Measurements from ENCODE around the gene RNF168.
A peak's percentile ranks its signal among the peaks of the same experiment; 100 is the strongest.

The RNF168 gene

DNA sequence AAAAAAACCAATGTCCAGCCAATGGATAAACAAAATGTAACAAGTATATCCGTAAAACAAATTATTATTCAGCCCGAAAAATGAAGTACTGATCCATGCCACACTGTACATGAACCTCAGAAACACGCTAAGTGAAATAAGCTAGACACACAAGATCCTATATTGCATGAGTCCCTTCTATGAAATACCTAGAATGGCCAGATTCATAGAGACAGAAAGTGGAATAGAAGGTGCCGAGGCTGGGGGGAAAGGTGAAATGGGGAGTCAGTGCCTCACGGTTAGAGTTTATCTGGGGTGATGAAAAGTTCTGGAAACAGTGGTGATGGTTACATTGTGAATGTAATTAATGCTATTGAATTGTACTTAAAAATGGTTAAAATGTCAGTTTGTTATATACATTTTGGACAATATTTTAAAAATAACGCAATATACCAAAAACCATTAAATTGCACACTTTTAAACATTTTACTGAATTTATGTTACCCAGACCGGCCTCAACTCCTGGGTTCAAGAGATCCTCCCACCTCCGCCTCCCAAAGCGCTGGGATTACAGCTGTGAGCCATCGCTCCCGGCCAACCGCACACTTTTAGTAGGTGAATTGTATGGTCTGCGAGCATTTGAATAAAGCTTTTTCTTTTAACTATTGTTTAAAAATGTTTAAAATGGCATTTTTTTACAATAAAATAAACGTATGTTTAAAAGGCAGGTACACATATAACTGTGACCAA lies 2.1 kb downstream of the RNF168 start:
- in situ Hi-C loops (cut with HindIII; ENCODE audit: low pct_ligation_motif_present, low sequenced_read_pairs) = no loop called here
- TF ChIP-seq, protein P1, sequence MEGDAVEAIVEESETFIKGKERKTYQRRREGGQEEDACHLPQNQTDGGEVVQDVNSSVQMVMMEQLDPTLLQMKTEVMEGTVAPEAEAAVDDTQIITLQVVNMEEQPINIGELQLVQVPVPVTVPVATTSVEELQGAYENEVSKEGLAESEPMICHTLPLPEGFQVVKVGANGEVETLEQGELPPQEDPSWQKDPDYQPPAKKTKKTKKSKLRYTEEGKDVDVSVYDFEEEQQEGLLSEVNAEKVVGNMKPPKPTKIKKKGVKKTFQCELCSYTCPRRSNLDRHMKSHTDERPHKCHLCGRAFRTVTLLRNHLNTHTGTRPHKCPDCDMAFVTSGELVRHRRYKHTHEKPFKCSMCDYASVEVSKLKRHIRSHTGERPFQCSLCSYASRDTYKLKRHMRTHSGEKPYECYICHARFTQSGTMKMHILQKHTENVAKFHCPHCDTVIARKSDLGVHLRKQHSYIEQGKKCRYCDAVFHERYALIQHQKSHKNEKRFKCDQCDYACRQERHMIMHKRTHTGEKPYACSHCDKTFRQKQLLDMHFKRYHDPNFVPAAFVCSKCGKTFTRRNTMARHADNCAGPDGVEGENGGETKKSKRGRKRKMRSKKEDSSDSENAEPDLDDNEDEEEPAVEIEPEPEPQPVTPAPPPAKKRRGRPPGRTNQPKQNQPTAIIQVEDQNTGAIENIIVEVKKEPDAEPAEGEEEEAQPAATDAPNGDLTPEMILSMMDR (IDR thresholded peaks at IDR 0.05; ENCODE audit: low read depth, low read length, missing control alignments) = no peak
- Histone ChIP-seq H3K36me3 (replicated peaks) (peaks cover 1% of the 10 kb centered on the region), H3K4me3 (ENCODE audit: low read depth, low read length) (peak overlapping the region; percentile 81), H3K27me3 (replicated peaks) (no peaks in the 10 kb centered on the region), H3K27ac (peak overlapping the region; percentile 85)
- peak; percentile 32 for DNase-seq

DNA sequence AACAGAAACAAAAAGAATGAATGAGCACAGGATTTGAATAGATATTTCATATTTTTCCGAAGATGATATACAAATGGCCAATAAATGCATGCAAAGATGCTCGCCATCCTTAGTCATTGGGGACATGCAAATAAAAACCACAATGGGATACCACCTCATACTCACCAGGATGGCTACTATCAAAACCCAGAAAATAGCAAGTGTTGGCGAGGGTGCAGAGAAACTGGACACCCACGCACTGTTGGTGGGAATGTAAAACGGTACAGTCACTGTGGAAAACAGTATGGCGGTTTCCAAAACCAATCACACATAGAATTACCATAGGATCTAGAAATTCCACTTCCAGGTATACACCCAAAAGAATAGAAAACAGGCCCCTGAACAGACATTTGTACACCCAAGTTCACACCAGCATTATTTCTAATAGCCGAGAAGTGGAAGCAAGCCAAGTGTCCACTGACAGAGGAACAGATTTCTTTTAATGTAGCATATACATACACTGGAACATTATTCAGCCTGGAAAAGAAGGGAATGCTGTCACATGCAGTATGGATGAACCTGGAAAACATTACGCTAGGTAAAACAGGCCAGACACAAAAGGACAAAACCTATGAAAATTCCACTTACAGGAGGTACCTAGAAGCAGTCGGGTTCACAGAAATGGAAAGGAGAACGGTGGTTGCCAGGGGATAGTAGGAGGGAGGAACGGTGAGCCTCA lies 3.6 kb downstream of the RNF168 start:
- TF ChIP-seq, protein P1 (IDR thresholded peaks at IDR 0.05; ENCODE audit: low read depth, low read length, missing control alignments) = no peak
- peak overlapping the region; percentile 85 for H3K27ac ChIP-seq
- H3K36me3 ChIP-seq (replicated peaks) = peaks cover 3% of the 10 kb centered on the region
- DNase-seq = no peak
- in situ Hi-C loops (cut with HindIII; ENCODE audit: low pct_ligation_motif_present, low sequenced_read_pairs) = no loop called here
- H3K27me3 ChIP-seq (replicated peaks) = no peaks in the 10 kb centered on the region
- H3K4me3 ChIP-seq (ENCODE audit: low read depth, low read length) = peak overlapping the region; percentile 56

DNA sequence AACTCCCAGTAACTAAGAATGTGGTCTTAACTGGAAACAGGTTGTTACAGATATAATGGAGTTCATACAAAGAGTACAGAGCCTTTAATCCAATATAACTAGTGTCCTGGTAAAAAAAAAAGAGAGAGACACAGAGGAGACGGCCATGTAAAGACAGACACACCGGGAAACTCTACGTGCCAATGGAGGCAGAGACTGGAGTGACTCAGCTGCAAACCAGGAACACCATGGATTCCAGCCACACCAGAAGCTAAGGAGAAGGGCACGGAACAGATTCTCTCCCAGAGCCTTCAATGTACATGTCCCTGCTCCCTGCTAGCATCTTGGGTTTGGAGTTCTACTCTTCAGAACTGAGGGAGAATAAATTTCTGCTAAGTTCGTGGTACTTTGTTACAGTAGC lies 4.5 kb downstream of the RNF168 start:
- in situ Hi-C loops (cut with HindIII; ENCODE audit: low pct_ligation_motif_present, low sequenced_read_pairs) = no loop called here
- peaks cover 3% of the 10 kb centered on the region for H3K36me3 ChIP-seq (replicated peaks)
- TF ChIP-seq, protein P1 (IDR thresholded peaks at IDR 0.05; ENCODE audit: low read depth, low read length, missing control alignments) = no peak
- no peak overlapping the region for H3K4me3 ChIP-seq (ENCODE audit: low read depth, low read length)
- no peaks in the 10 kb centered on the region for H3K27me3 ChIP-seq (replicated peaks)
- DNase-seq = peak; percentile 65
- H3K27ac ChIP-seq = peak overlapping the region; percentile 85

DNA sequence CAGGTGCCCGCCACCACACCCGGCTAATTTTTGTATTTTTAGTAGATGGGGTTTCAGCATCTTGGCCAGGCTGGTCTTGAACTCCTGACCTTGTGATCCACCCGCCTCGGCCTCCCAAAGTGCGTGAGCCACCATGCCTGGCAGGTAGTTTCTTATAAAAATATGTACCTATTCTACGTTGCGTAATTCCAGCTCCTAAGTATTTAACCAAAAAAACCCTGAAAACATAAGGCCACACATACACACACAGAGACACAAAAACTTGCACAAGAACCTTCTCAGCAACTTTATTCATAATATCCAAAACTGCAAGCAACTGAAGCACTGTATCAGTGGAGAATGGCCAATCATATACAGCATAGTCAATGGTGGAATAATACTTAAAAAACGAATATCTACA lies 5.3 kb downstream of the RNF168 start:
- no peak for DNase-seq
- Histone ChIP-seq H3K27me3 (replicated peaks) (no peaks in the 10 kb centered on the region), H3K36me3 (replicated peaks) (peaks cover 3% of the 10 kb centered on the region), H3K27ac (peak overlapping the region; percentile 85), H3K4me3 (ENCODE audit: low read depth, low read length) (no peak overlapping the region)
- TF ChIP-seq, protein P1 (IDR thresholded peaks at IDR 0.05; ENCODE audit: low read depth, low read length, missing control alignments) = no peak
- in situ Hi-C loops (cut with HindIII; ENCODE audit: low pct_ligation_motif_present, low sequenced_read_pairs) = no loop called here

DNA sequence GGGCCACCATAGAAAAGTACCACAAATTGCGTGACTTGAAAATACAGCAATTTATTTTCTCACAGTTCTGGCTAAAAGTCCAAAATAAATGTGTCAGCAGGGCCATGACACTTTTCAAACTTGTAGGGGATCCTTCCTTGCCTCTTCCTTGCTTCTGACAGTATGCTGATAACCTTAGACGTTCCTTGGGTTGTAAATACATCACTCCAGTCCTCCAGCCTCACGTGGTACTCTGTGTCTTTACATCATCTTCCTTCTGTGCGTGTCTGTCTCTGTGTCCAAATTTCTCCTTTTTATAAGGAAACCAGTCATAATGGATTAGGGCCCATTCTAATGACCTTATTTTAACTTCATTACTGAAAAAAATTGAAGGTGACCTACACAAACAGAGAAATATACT lies 7.4 kb downstream of the RNF168 start:
- no peaks in the 10 kb centered on the region for H3K27me3 ChIP-seq (replicated peaks)
- no peak for DNase-seq
- H3K36me3 ChIP-seq (replicated peaks) = peaks cover 3% of the 10 kb centered on the region
- H3K4me3 ChIP-seq (ENCODE audit: low read depth, low read length) = no peak overlapping the region
- H3K27ac ChIP-seq = no peak overlapping the region
- TF ChIP-seq, protein P1 (IDR thresholded peaks at IDR 0.05; ENCODE audit: low read depth, low read length, missing control alignments) = no peak
- in situ Hi-C loops (cut with HindIII; ENCODE audit: low pct_ligation_motif_present, low sequenced_read_pairs) = no loop called here
